GM18498 (cell line): ENCODE data around the gene R3HCC1L.
"Not testable (repeated sequence)": the region's sequence is repeated elsewhere in the genome, so short reads cannot be mapped to it uniquely, and the experiment has no call there.

Experiments used
- ATAC-seq: cut with Tn5 transposase; IDR thresholded peaks from one replicate; pipeline ENCODE4 v1.9.1; 2021; ENCODE audit warnings: mild to moderate bottlenecking, moderate library complexity; ENCODE audit not compliant: unreplicated experiment

The R3HCC1L gene

GRCh38 chr10:98170249-98171117 is 36.0 kb downstream of the R3HCC1L start:
- peak; percentile 48 for ATAC-seq

DNA sequence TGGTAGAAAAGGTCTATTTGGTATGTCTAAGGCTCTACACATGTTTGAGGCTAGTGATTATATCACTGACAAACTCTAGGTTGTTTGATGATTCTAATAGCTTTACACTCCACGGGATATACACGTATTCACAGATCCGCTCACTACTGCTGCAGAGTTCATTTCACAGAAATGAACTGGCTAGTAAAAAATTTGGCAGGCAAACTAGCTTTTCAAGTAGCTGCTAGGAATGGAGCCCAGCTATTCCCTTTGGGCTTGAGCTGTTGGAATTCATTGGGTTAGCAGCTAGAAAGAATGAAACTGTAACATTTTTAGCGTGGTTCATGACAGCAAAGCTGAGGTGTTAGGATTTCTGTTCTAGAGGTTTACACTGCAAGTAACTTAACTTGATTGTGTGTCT is 37.6 kb downstream of the R3HCC1L start:
- no peak for ATAC-seq

DNA sequence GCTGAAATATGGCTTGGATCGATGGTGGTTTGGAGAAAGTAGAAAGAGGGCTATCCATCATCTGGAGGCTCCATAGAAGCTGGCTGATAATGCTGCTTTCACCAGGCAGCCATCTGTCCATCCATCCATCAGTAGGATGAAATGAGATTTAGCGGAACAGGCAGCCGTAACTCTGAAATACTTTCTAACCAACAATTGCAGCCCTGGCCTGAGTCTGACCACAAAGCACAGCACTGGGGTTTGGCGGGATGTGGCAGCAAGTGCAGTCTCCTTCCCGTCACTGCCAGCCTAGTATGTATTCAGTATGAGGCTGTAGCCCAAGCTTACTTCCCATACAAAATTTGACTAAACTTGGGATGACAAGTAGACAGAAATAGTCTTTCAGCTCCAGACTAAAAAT is 38.0 kb downstream of the R3HCC1L start:
- ATAC-seq = no peak

DNA sequence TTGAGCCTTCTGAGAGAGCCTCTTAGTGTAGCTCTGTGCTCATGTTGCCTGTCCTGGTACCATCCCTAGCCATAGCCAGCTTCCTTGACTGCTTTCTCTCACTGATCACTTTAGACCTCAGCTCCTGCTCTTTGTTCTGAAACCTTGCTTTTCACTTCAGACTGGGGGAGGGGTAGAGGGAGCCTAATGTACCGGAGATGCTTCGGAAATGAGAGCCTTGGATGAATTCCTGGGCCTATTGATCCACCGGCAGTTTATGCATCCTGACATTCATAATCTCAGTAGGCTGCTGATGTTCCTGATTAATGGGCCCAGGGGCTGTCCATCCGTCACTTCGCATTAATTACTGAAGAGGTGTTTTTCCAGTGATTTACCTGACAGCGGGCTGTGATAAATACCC is 38.8 kb downstream of the R3HCC1L start:
- ATAC-seq = no peak

DNA sequence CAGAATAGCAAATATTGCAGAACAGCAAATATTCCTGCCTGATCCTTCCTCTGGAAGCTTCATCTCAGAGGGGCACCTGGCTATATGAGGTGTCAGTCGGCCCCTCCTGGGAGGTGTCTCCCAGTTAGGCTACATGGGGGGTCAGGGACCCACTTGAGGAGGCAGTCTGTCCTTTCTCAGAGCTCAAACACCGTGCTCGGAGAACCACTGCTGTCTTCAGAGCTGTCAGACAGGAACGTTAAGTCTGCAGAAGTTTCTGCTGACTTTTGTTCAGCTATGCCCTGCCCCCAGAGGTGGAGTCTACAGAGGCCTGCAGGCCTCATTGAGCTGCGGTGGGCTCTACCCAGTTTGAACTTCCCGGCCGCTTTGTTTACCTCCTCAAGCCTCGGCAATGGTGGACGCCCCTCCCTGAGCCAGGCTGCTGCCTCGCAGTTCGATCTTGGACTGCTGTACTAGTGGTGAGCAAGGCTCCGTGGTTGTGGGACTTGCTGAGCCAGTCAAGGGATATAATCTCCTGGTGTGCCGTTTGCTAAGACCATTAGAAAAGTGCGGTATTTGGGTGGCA is 48.0 kb downstream of the R3HCC1L start:
- ATAC-seq = not testable (repeated sequence)

- ATAC-seq = no peak
These were observed 52.2 kb downstream of the R3HCC1L start for GRCh38 chr10:98186681-98187080.

GRCh38 chr10:98190773-98191172 is 56.3 kb downstream of the R3HCC1L start:
- ATAC-seq = not testable (repeated sequence)

GRCh38 chr10:98193037-98193436 is 58.6 kb downstream of the R3HCC1L start:
- ATAC-seq = no peak

DNA sequence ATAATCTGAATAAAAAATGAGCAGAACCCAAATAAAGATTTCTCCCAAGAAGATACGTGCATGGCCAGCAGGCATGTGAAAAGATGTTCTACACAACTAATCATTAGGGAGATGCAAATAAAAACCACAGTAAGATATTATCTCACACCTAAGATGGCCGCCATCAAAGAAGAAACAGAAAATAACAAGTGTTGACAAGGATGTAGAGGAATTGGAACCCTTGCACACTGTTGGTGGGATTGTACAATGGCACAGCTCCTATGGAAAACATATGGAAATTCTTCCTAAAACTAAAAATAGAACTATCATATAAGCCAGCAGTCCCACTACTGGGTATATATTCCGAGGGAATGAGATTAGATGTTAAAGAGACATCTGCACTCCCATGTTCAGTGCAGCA is 60.2 kb downstream of the R3HCC1L start:
- ATAC-seq = no peak

DNA sequence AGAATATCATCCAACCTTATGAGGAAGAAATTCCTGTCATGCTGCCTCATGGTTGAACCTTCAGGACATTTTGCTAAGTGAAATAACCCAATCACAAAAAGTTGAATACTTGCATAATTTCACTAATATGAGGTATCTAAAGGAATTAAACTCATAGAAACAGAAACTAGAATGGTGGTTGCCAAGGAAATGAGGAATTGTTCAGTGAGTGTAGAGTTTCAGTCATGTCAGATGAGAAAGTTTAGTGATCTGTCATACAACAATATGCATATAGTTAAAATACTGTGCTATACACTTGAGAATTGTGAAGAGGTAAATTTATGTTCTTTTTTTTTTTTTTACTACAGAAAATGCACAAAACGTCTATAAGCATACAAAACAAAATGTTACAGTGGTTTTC is 60.7 kb downstream of the R3HCC1L start:
- ATAC-seq = no peak

DNA sequence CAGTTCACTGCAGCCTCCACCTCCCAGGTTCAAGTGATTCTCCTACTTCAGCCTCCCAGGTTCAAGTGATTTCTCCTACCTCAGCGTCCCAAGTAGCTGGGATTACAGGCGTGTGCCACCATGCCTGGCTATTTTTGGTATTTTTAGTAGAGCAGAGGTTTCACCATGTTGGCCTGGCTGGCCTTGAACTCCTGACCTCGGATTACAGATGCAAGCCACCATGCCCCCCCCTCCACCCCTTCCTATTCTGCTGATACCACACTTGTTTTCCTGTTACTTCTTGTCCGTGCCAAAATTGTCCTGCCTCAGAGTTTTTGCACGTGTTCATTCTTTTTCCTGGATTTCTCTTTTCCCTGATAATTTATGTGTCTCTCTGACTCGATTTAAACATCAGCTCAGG is 62.5 kb downstream of the R3HCC1L start:
- ATAC-seq = no peak

GRCh38 chr10:98201760-98202159 is 67.3 kb downstream of the R3HCC1L start:
- no peak for ATAC-seq

DNA sequence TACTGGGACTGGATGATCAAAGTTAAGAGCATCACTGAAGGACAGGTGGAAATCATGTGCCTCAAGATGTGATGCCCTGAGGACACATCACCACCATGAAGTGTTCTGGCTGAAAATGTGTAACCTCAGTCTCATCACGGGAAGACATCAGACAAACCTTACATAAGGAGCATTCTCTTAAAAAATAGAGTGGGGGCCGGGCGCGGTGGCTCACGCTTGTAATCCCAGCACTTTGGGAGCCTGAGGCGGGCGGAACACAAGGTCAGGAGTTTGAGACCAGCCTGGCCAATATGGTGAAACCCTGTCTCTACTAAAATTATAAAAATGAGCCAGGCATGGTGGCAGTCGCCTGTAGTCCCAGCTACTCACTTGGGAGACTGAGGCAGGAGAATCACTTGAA is 67.9 kb downstream of the R3HCC1L start:
- ATAC-seq = no peak

- no peak for ATAC-seq
These were observed 70.9 kb downstream of the R3HCC1L start for GRCh38 chr10:98205351-98205750.

GRCh38 chr10:98208925-98209324 is 74.5 kb downstream of the R3HCC1L start:
- ATAC-seq = no peak

DNA sequence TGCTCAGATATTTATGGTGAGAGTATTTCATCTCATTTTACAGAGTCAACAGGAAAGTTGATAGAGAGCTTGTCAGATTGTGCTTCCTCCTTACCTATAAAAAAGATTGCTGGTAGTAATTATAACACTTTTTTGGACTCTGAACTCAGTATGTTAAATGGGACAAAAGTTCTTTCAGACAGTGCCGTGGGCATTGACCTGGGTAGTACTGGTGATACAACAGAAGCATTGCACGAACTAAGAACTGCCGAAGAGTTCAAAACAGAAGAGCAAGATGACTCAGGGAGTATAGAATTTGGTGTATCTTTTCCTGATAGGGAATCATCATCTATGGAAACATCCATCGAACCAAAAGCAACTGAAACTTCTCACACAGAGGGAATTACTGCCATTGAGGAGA is 75.0 kb downstream of the R3HCC1L start:
- ATAC-seq = no peak

- ATAC-seq = no peak
These were observed 77.7 kb downstream of the R3HCC1L start for GRCh38 chr10:98212196-98212595.

DNA sequence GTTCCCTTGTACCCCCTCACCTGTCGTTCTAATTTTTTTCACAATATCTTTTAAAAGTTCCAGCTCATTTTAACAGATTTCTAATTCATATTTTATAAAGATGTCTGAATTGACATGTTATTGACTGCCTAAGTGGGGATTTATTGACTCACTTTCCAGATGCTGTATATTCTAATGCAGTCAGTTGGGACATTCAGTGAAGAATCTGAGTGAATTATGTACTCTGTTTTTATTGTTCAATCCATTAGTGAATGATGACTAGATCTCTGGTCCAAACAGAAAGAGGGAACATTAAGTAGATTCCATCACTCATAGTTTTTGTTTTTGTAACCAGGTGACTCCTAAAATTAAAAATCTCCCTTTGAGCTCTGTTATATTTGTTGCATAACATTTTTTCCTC is 79.3 kb downstream of the R3HCC1L start:
- no peak for ATAC-seq

GRCh38 chr10:98215373-98215772 is 80.9 kb downstream of the R3HCC1L start:
- no peak for ATAC-seq

DNA sequence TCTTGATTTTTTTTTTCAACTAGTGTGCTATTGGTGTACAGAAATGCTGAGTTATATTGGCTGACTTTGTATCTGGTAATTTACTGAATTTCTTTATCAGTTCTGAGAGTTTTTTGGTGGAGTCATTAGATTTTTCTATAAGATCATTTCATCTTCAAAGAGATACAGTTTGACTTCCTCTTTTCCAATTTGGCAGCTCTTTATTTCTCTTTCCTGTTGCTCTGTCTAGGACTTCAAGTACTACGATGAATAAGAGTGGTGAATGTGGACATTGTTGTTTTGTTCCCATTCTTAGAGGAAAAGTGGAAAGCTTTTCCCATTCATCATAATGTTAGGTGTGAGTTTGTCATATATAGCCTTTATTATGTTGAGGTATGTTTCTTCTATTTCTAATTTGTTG is 83.3 kb downstream of the R3HCC1L start:
- ATAC-seq = no peak

DNA sequence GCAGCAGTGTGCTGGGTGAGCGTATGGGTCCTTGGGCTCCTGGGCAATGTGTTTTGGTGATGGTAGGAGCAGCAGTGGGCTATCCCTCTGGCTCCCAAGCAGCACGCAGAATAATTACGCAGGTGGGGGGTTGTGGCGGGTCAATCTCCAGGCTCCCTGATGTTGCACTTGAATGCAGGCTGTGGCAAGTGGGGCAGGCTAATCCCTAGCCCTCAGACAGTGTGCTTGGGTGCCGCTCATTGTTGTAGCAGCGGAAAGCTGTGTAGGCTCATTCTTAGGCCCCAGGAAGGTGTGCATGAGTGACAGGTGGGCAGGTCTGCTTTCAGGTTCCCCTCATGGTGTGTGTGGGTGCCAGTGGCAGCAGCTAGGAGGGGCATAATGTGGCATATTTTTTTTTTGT is 89.4 kb downstream of the R3HCC1L start:
- no peak for ATAC-seq

GRCh38 chr10:98224509-98224908 is 90.1 kb downstream of the R3HCC1L start:
- ATAC-seq = no peak

- no peak for ATAC-seq
These were observed 90.5 kb downstream of the R3HCC1L start for GRCh38 chr10:98224996-98225395.
